Glomerular endothelial cell (primary cell): Measurements from ENCODE around the gene ITPK1. TPM values are rescaled to one million over a fixed set of nuclear protein-coding genes. Genes with fewer than 3 reads are reported as not detected.

Source experiments
- DNase-seq: peaks from one replicate; pipeline ENCODE4 v3.0.0-alpha.2; 2011; ENCODE audit warnings: low read depth, low spot score; ENCODE audit errors: extremely low read depth
- total RNA-seq: library from RNA; depleted of rRNA; stranded (reverse); fragments of >200 nt; gene quantifications from 2 replicates; pipeline ENCODE4 v1.2.3, GENCODE V29; 2015

ITPK1 gene
- total RNA-seq, 1 donor from 2014 or later = 36.3 TPM

- no peak for DNase-seq
These were observed 171.7 kb downstream of the ITPK1 start for GRCh38 chr14:92943855-92944570.

GRCh38 chr14:92942976-92943710 is 172.6 kb downstream of the ITPK1 start:
- DNase-seq = no peak

- DNase-seq = no peak
These were observed 173.1 kb downstream of the ITPK1 start for GRCh38 chr14:92942576-92942975.

- no peak for DNase-seq
These were observed 173.6 kb downstream of the ITPK1 start for GRCh38 chr14:92942136-92942535.

GRCh38 chr14:92941531-92941930 is 174.2 kb downstream of the ITPK1 start:
- no peak for DNase-seq

- no peak for DNase-seq
These were observed 175.2 kb downstream of the ITPK1 start for GRCh38 chr14:92940543-92940942.

- DNase-seq = no peak
These were observed 176.0 kb downstream of the ITPK1 start for GRCh38 chr14:92939699-92940098.

GRCh38 chr14:92938890-92939671 is 176.6 kb downstream of the ITPK1 start:
- no peak for DNase-seq

GRCh38 chr14:92938235-92938875 is 177.4 kb downstream of the ITPK1 start:
- no peak for DNase-seq

GRCh38 chr14:92937051-92937937 is 178.4 kb downstream of the ITPK1 start:
- no peak for DNase-seq

GRCh38 chr14:92936085-92936484 is 179.6 kb downstream of the ITPK1 start:
- no peak for DNase-seq

- DNase-seq = no peak
These were observed 180.3 kb downstream of the ITPK1 start for GRCh38 chr14:92935446-92935845.

GRCh38 chr14:92934196-92935085 is 181.3 kb downstream of the ITPK1 start:
- DNase-seq = no peak

GRCh38 chr14:92933481-92933880 is 182.2 kb downstream of the ITPK1 start:
- no peak for DNase-seq

GRCh38 chr14:92932448-92933395 is 183.0 kb downstream of the ITPK1 start:
- no peak for DNase-seq

GRCh38 chr14:92931681-92932447 is 183.9 kb downstream of the ITPK1 start:
- DNase-seq = no peak
